Osteoblast (primary cell): ENCODE results near the gene AHNAK2. TPM values are rescaled to one million over a fixed set of nuclear protein-coding genes. Genes with fewer than 3 reads are reported as not detected.

Experiments used
- DNase-seq: peaks from one replicate; pipeline ENCODE4 v3.0.0; 2011; ENCODE audit warnings: low spot score, mixed read lengths; ENCODE audit not compliant: insufficient read length; ENCODE audit errors: missing footprints
- H2AFZ ChIP-seq: 2 replicates; pipeline ENCODE4 v1.6.0; 2011; ENCODE audit warnings: mild to moderate bottlenecking, low read length
- H3K27ac ChIP-seq: 2 replicates; pipeline ENCODE4 v1.5.1; 2011; ENCODE audit warnings: mild to moderate bottlenecking, low read depth, low read length, moderate library complexity
- H3K27me3 ChIP-seq: 2 replicates; pipeline ENCODE4 v1.6.0; 2012; ENCODE audit warnings: mild to moderate bottlenecking, control low read depth, inconsistent platforms, low read length, moderate library complexity; ENCODE audit not compliant: insufficient read depth
- H3K36me3 ChIP-seq: 2 replicates; pipeline ENCODE4 v1.5.1; 2011; ENCODE audit warnings: mild to moderate bottlenecking, low read length, control low read depth, moderate library complexity; ENCODE audit not compliant: insufficient read depth
- H3K4me1 ChIP-seq: 2 replicates; pipeline ENCODE4 v1.5.1; 2011; ENCODE audit warnings: mild to moderate bottlenecking, low read length, control low read depth, moderate library complexity; ENCODE audit not compliant: insufficient read depth
- H3K4me2 ChIP-seq: 2 replicates; pipeline ENCODE4 v1.6.0; 2011; ENCODE audit warnings: mild to moderate bottlenecking, low read length; ENCODE audit not compliant: insufficient read depth
- H3K4me3 ChIP-seq: fragments of 200-600 bp; sonication (generic); 3 replicates; pipeline ENCODE4 v1.5.1; 2012; ENCODE audit warnings: mild to moderate bottlenecking, low read length, inconsistent platforms; ENCODE audit not compliant: insufficient read depth
- H3K79me2 ChIP-seq: 2 replicates; pipeline ENCODE4 v1.6.0; 2012; ENCODE audit warnings: mild to moderate bottlenecking, low read length, control low read depth, inconsistent platforms; ENCODE audit not compliant: insufficient read depth
- H3K9me3 ChIP-seq: 2 replicates; pipeline ENCODE4 v1.5.1; 2011; ENCODE audit warnings: low read depth, low read length, control low read depth
- H4K20me1 ChIP-seq: 2 replicates; pipeline ENCODE4 v1.6.0; 2012; ENCODE audit warnings: mild to moderate bottlenecking, low read length, control low read depth; ENCODE audit not compliant: insufficient read depth
- total RNA-seq: library from RNA; depleted of rRNA; stranded (reverse); fragments of >200 nt; gene quantifications from 2 replicates; pipeline ENCODE4 v1.2.3, GENCODE V29; 2012
- TF ChIP-seq, protein P1 (sequence below): IDR thresholded peaks from 2 replicates; pipeline ENCODE4 v1.5.1; 2011; ENCODE audit warnings: mild to moderate bottlenecking, low read depth, low read length, moderate library complexity; ENCODE audit errors: extremely low read depth

Gene AHNAK2
- total RNA-seq, 1 donor = 30.8 TPM

DNA sequence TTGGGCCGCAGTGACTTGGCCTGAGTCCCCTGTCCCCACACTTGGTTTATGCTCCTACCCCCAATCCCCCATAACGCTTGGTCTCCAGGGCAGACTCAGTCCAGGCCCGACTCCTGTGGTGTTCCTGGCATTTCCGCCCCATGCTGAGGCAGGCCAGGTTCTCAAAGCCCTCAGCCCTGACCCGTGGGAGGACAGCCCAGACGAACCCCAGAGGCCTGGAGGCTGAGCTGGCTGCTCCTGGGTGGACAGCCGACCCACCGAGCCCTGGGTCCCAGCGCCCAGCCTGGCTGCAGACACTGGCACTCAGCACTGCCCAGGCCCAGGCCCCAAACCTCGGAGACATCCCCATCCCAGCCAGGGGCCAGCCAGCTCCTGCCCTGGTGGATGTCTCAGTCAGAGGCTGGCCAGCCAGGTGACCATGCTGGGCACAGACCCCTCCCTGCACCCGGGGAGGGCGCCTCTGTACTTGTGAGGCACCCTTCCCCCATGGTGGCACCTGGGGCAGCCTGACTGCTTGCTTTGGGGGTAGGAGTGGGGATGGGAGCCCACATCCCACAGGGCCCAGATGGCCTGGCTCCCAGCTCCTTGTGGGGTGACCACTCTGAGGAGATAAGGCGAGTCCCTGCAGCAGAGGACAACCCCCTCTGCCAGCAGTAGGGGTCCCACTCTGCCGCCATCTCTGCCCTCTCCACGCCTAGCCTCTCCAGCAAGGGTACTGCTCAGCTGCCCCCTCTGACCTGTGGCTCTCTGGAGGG lies 52.1 kb downstream of the AHNAK2 start:
- no peaks in the 10 kb centered on the region for H3K79me2 ChIP-seq
- H3K4me2 ChIP-seq = no peak overlapping the region
- H4K20me1 ChIP-seq = no peaks in the 10 kb centered on the region
- peak; percentile 66 for DNase-seq
- no peaks in the 10 kb centered on the region for H3K27me3 ChIP-seq
- peaks cover 4% of the 10 kb centered on the region for H3K9me3 ChIP-seq
- TF ChIP-seq, protein P1, sequence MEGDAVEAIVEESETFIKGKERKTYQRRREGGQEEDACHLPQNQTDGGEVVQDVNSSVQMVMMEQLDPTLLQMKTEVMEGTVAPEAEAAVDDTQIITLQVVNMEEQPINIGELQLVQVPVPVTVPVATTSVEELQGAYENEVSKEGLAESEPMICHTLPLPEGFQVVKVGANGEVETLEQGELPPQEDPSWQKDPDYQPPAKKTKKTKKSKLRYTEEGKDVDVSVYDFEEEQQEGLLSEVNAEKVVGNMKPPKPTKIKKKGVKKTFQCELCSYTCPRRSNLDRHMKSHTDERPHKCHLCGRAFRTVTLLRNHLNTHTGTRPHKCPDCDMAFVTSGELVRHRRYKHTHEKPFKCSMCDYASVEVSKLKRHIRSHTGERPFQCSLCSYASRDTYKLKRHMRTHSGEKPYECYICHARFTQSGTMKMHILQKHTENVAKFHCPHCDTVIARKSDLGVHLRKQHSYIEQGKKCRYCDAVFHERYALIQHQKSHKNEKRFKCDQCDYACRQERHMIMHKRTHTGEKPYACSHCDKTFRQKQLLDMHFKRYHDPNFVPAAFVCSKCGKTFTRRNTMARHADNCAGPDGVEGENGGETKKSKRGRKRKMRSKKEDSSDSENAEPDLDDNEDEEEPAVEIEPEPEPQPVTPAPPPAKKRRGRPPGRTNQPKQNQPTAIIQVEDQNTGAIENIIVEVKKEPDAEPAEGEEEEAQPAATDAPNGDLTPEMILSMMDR = no peak
- no peaks in the 10 kb centered on the region for H3K36me3 ChIP-seq
- H3K4me1 ChIP-seq = no peaks in the 10 kb centered on the region
- H3K27ac ChIP-seq = no peak overlapping the region
- H3K4me3 ChIP-seq = no peak overlapping the region
- H2AFZ ChIP-seq = no peak overlapping the region

DNA sequence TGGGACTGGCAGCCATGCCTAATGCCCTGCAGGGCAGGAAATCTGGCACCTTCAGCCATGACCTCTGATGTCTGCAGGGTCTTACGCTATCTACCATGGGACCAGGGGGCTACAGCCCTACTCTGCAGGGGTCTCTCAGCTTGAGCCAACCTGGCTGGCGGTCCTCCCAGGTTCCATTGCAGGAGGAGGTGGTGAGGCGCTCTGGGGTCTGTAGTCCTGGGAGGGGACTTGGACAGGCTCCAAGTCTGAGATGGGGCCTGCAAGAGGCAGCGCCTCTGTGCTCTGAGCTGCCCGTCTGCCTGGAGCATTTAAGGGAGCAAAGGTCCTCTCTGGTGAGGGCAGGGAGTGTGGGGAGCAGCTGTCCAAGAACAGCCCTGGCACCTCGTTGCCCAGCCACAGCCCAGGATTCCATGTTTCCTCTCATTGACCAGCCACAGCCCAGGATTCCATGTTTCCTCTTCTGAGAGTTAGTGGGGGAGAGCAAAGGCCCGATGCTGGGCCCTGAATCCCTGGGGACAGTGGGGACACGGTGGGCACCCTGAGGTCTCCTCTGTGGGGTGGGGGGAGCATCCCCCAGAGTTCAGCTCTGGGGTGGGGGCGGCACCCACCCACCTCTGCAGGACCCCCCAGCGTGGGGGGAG lies 52.8 kb downstream of the AHNAK2 start:
- DNase-seq = no peak
- no peaks in the 10 kb centered on the region for H3K4me1 ChIP-seq
- H3K9me3 ChIP-seq = peaks cover 4% of the 10 kb centered on the region
- no peak overlapping the region for H3K4me3 ChIP-seq
- no peaks in the 10 kb centered on the region for H3K79me2 ChIP-seq
- H4K20me1 ChIP-seq = no peaks in the 10 kb centered on the region
- H3K36me3 ChIP-seq = no peaks in the 10 kb centered on the region
- H3K4me2 ChIP-seq = no peak overlapping the region
- no peak overlapping the region for H3K27ac ChIP-seq
- H3K27me3 ChIP-seq = no peaks in the 10 kb centered on the region
- H2AFZ ChIP-seq = no peak overlapping the region
- TF ChIP-seq, protein P1 = no peak

DNA sequence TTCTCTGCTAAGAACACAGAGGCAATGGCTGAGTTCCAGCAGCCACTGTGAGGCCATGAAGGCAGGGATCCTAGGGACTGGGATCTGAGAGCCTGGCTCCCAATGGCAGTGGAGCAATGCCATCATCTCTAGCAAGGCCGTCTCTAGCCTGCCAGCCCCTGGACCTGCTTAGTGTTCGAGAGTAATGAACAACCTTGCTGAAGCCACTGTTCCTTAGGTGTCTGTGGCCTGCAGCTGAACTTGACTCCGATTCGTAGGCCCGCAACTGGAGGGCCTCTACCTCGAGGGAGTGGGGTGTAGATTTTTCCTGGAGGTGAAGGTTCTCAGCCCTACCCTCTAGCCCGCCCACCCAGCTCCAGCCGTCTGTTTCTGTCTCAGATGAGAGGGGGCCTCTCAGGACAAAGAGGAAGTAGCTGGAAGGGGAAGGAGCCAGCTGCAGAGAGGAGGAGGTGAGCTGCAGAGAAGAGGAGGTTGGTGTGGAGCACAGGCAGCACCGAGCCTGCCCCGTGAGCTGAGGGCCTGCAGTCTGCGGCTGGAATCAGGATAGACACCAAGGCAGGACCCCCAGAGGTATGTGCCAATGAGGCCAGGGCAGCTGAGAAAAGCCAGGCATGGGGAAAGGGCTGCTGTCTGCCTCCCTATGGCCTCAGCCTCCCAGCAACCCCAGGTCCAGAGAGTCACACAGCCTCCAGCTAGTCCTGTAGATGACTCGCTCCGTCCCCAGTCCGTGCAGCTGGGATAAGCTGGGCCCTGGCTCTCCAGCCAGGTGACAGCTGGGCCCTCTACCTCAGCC lies 53.6 kb downstream of the AHNAK2 start, which contains the start of gene PLD4:
TSS of gene PLD4 (plus strand) at position 459 of the 793 bp plus-strand sequence. CDS start 2,262 bp downstream, outside the sequence.
- DNase-seq = peak; percentile 70
- no peaks in the 10 kb centered on the region for H4K20me1 ChIP-seq
- no peak within 1 kb of the TSS for H3K4me2 ChIP-seq
- no peaks in the 10 kb centered on the region for H3K36me3 ChIP-seq
- H3K27me3 ChIP-seq = no peaks in the 10 kb centered on the region
- peaks cover 4% of the 10 kb centered on the region for H3K9me3 ChIP-seq
- TF ChIP-seq, protein P1 = no peak
- no peaks in the 10 kb centered on the region for H3K79me2 ChIP-seq
- no peak within 1 kb of the TSS for H3K27ac ChIP-seq
- no peak within 1 kb of the TSS for H3K4me3 ChIP-seq
- no peak within 1 kb of the TSS for H2AFZ ChIP-seq
- H3K4me1 ChIP-seq = no peaks in the 10 kb centered on the region
